Frontal cortex (tissue), 4 donors: Measurements from ENCODE around the gene TMEM185B. TPM values are rescaled to one million over a fixed set of nuclear protein-coding genes. Genes with fewer than 3 reads are reported as not detected.
A peak's percentile ranks its signal among the peaks of the same experiment; 100 is the strongest.

Experiments
- DNase-seq, 2 donors: peaks; one replicate each; pipeline ENCODE4 v3.0.0; 2012; ENCODE audit warnings: low spot score in 2 of 2
- FAIRE-seq: peaks from 2 replicates; lab custom pipeline; 2012; peaks lifted over from hg19 to GRCh38; lab: Jason Lieb, UNC
- small RNA-seq: library from RNA; depleted of rRNA; stranded (forward); fragments of <200 nt; gene quantifications from one replicate; pipeline ENCODE3, GENCODE V24; 2014
- total RNA-seq: library from RNA; depleted of rRNA; stranded (reverse); fragments of >200 nt; gene quantifications from one replicate; pipeline ENCODE4 v1.2.3, GENCODE V29; 2014
- donor health status: control.
- donor health status: control.
- donor health status: control.

The TMEM185B gene
- total RNA-seq, 1 donor from 2014 or later, result 15.1 TPM

GRCh38 chr2:120176526-120176925, 46.7 kb downstream of the TMEM185B start:
- DNase-seq (no peak), FAIRE-seq (no peak)

GRCh38 chr2:120174963-120175581, 48.1 kb downstream of the TMEM185B start:
- FAIRE-seq, result peak; percentile 17

More at GRCh38 chr2:120174963-120175581, 48.1 kb downstream of the TMEM185B start:
- peak; percentile 49 to 62 for DNase-seq

Small RNA genes within 50 kb of the gene (small RNA-seq; reads per million reads assigned to genes)
- gene MTND4LP14, result not detected
- gene RF00019, result not detected

Other genes starting within 250 kb of the TMEM185B start
- gene EPB41L5, start 210.3 kb downstream of the TMEM185B start, total RNA-seq, result 97.0 TPM
- 39.9 TPM for gene RALB, start 29.5 kb upstream of the TMEM185B start, total RNA-seq
- 3.3 TPM for gene INHBB, start 122.7 kb upstream of the TMEM185B start, total RNA-seq